Memory B cell (primary cell): Measurements from ENCODE around the gene MYOD1.
A peak's percentile ranks its signal among the peaks of the same experiment; 100 is the strongest.

ENCODE experiments used
- ATAC-seq: fragments of 150-1000 bp; cut with Tn5 transposase; 2 replicates; pipeline ENCODE4 v1.10.0; 2021; ENCODE audit warnings: low read depth, mild to moderate bottlenecking, moderate library complexity
- DNase-seq, 2 donors: peaks; one replicate each; pipeline ENCODE4 v3.0.0; 2022; ENCODE audit warnings: low spot score in 2 of 2
- H3K27ac Mint-ChIP-seq: one replicate; pipeline ENCODE4 v1.8.0; 2022; ENCODE audit warnings: mild to moderate bottlenecking, moderate library complexity, mixed read lengths
- H3K27me3 Mint-ChIP-seq: one replicate; pipeline ENCODE4 v1.8.0; 2022; ENCODE audit warnings: mixed read lengths
- H3K36me3 Mint-ChIP-seq: one replicate; pipeline ENCODE4 v1.8.0; 2022; ENCODE audit warnings: mild to moderate bottlenecking, mixed read lengths
- H3K4me1 Mint-ChIP-seq: one replicate; pipeline ENCODE4 v1.8.0; 2022; ENCODE audit warnings: mixed read lengths
- H3K4me3 Mint-ChIP-seq: one replicate; pipeline ENCODE4 v1.8.0; 2022; ENCODE audit warnings: mild to moderate bottlenecking, moderate library complexity, mixed read lengths
- H3K9me3 Mint-ChIP-seq: one replicate; pipeline ENCODE4 v1.8.0; 2022; ENCODE audit warnings: mixed read lengths

The MYOD1 gene

DNA sequence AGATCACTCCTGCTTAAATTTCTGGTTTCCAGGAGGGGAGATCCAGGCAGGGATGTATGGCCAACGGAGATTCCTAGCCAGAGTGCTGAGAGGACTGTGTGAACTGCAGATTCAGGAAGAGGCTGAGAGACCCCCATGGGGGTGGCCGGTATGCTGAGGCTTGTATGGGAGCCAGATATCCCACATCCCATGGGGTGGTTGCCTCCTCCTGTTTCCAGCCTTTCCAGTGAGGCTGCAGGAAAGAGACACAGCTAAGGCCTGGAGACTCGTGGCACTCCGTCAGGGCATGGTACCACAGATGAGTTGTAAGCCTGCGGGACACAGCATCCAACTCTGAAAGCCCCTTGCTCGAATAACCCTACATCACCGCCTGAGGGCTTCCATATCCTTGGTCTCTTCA, 1.4 kb upstream of the MYOD1 start:
- no peak overlapping the region for H3K27ac Mint-ChIP-seq
- H3K9me3 Mint-ChIP-seq = no peaks in the 10 kb centered on the region
- ATAC-seq = no peak
- no peak for DNase-seq
- H3K36me3 Mint-ChIP-seq = no peaks in the 10 kb centered on the region
- no peaks in the 10 kb centered on the region for H3K4me1 Mint-ChIP-seq
- no peak overlapping the region for H3K4me3 Mint-ChIP-seq
- H3K27me3 Mint-ChIP-seq = peaks cover 11% of the 10 kb centered on the region

DNA sequence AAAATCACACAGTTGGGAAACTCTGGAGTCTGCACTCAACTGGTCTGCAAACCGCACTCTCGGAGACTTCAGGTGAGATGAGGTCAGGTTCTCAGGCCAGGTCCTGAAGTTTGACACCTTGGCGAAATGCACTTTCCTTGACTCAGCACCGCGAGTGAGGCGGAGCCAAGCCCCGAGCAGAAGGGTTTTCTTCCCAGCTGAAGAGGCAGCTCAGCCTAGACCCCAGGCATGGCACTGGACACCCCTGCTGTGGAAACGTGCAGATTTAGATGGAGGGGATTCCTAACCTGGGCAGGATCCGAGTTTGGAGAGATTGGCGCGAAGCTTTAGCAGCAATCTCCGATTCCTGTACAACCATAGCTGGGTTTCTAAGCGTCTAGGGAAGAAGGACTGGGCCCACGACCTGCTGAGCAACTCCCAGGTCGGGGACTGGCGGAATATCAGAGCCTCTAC, 835 bp upstream of the MYOD1 start:
- no peak overlapping the region for H3K4me3 Mint-ChIP-seq
- no peak for ATAC-seq
- H3K27ac Mint-ChIP-seq = no peak overlapping the region
- no peak for DNase-seq
- no peaks in the 10 kb centered on the region for H3K36me3 Mint-ChIP-seq
- peaks cover 12% of the 10 kb centered on the region for H3K27me3 Mint-ChIP-seq
- no peaks in the 10 kb centered on the region for H3K4me1 Mint-ChIP-seq
- no peaks in the 10 kb centered on the region for H3K9me3 Mint-ChIP-seq

DNA sequence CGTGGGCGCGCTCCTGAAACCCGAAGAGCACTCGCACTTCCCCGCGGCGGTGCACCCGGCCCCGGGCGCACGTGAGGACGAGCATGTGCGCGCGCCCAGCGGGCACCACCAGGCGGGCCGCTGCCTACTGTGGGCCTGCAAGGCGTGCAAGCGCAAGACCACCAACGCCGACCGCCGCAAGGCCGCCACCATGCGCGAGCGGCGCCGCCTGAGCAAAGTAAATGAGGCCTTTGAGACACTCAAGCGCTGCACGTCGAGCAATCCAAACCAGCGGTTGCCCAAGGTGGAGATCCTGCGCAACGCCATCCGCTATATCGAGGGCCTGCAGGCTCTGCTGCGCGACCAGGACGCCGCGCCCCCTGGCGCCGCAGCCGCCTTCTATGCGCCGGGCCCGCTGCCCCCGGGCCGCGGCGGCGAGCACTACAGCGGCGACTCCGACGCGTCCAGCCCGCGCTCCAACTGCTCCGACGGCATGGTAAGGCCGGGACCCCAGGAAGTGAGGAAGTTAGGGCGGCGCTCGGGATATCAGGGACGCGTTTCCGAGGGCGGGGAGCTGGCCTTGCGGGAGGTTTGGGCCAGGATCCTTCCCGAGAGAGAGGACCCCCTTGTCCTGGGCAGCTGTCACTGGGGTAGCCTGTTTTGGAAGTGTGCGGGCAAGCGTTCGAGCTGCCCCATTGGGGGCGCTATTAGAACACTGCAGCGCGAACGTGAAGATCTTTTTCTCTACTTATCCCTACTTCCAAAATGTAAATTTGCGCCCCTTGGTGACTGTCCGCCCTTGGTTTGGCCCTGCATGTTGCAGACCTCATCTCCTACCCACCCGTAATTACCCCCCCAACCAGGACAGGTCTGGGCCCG, 796 bp downstream of the MYOD1 start:
- H3K27me3 Mint-ChIP-seq = peaks cover 16% of the 10 kb centered on the region
- no peak for DNase-seq
- no peak for ATAC-seq
- H3K27ac Mint-ChIP-seq = no peak overlapping the region
- no peaks in the 10 kb centered on the region for H3K4me1 Mint-ChIP-seq
- no peaks in the 10 kb centered on the region for H3K36me3 Mint-ChIP-seq
- no peak overlapping the region for H3K4me3 Mint-ChIP-seq
- H3K9me3 Mint-ChIP-seq = no peaks in the 10 kb centered on the region

GRCh38 chr11:17720796-17721171, 1.4 kb downstream of the MYOD1 start:
- Mint-ChIP-seq H3K36me3 (no peaks in the 10 kb centered on the region), H3K27me3 (peaks cover 18% of the 10 kb centered on the region), H3K27ac (no peak overlapping the region), H3K4me1 (no peaks in the 10 kb centered on the region), H3K9me3 (no peaks in the 10 kb centered on the region), H3K4me3 (no peak overlapping the region)
- no peak for ATAC-seq
- DNase-seq = no peak

DNA sequence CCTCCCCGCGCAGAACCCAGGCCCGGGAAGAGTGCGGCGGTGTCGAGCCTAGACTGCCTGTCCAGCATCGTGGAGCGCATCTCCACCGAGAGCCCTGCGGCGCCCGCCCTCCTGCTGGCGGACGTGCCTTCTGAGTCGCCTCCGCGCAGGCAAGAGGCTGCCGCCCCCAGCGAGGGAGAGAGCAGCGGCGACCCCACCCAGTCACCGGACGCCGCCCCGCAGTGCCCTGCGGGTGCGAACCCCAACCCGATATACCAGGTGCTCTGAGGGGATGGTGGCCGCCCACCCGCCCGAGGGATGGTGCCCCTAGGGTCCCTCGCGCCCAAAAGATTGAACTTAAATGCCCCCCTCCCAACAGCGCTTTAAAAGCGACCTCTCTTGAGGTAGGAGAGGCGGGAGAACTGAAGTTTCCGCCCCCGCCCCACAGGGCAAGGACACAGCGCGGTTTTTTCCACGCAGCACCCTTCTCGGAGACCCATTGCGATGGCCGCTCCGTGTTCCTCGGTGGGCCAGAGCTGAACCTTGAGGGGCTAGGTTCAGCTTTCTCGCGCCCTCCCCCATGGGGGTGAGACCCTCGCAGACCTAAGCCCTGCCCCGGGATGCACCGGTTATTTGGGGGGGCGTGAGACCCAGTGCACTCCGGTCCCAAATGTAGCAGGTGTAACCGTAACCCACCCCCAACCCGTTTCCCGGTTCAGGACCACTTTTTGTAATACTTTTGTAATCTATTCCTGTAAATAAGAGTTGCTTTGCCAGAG, 2.0 kb downstream of the MYOD1 start:
- Mint-ChIP-seq H3K36me3 (no peaks in the 10 kb centered on the region), H3K27ac (no peak overlapping the region), H3K9me3 (no peaks in the 10 kb centered on the region), H3K27me3 (peaks cover 18% of the 10 kb centered on the region), H3K4me3 (no peak overlapping the region), H3K4me1 (no peaks in the 10 kb centered on the region)
- ATAC-seq (no peak), DNase-seq (no peak)

DNA sequence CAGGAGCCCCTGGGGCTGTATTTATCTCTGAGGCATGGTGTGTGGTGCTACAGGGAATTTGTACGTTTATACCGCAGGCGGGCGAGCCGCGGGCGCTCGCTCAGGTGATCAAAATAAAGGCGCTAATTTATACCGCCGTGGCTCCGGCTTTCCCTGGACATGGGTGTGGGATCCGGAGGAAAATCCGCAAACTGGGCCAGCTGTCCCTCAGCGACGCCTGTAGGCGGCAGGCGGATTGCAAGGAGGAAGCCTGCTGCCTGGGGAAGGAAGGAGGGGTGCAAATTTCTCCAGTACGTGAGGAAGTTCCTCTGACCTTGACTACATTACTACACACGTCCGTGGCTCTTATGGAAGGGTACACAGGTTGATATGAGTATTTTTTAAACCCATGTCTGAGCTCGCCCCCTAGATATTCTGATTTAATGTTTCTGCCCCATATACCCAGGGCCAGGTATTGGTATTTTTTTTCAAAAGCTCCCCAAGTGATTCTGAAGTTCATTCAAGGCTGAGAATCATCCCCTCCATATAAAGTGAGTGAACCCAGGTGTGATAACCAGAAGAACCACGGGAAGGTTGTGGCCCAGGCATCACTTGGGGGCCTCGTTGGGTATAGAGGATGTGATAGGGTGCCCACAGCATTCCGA, 2.8 kb downstream of the MYOD1 start:
- no peaks in the 10 kb centered on the region for H3K4me1 Mint-ChIP-seq
- H3K36me3 Mint-ChIP-seq = no peaks in the 10 kb centered on the region
- peaks cover 18% of the 10 kb centered on the region for H3K27me3 Mint-ChIP-seq
- no peaks in the 10 kb centered on the region for H3K9me3 Mint-ChIP-seq
- H3K4me3 Mint-ChIP-seq = no peak overlapping the region
- DNase-seq = no peak
- no peak for ATAC-seq
- no peak overlapping the region for H3K27ac Mint-ChIP-seq

GRCh38 chr11:17724020-17724908, 4.9 kb downstream of the MYOD1 start:
- Mint-ChIP-seq H3K27ac (no peak overlapping the region), H3K9me3 (no peaks in the 10 kb centered on the region), H3K4me3 (no peak overlapping the region), H3K36me3 (no peaks in the 10 kb centered on the region), H3K4me1 (no peaks in the 10 kb centered on the region), H3K27me3 (peaks cover 19% of the 10 kb centered on the region)
- ATAC-seq (no peak), DNase-seq (no peak)

DNA sequence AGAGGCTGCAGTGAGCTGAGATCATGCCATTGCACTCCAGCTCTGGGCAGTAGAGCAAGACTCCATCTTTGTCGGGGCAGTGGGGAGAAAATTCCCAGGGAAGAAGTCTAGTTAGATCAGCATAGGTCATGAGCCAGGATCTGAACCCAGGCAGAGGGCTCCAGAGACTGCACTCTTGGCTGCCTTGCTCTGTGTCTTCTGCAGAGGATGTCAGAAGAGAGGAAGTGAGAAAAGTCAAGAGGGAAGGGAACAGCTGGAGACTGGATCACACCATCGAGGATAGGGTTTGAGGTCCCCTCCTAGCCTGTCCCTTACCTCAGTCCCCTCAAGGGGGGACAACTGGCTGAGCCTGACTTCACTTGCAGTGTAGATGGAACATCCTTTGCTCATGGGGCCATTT, 5.8 kb downstream of the MYOD1 start:
- no peak for ATAC-seq
- H3K4me1 Mint-ChIP-seq = no peaks in the 10 kb centered on the region
- peaks cover 21% of the 10 kb centered on the region for H3K27me3 Mint-ChIP-seq
- H3K27ac Mint-ChIP-seq = no peak overlapping the region
- no peaks in the 10 kb centered on the region for H3K9me3 Mint-ChIP-seq
- no peaks in the 10 kb centered on the region for H3K36me3 Mint-ChIP-seq
- DNase-seq = no peak
- H3K4me3 Mint-ChIP-seq = no peak overlapping the region

- ATAC-seq (no peak), DNase-seq (no peak)
- no peak overlapping the region for H3K27ac Mint-ChIP-seq
- H3K9me3 Mint-ChIP-seq = no peaks in the 10 kb centered on the region
- peaks cover 4% of the 10 kb centered on the region for H3K4me1 Mint-ChIP-seq
- H3K4me3 Mint-ChIP-seq = no peak overlapping the region
- H3K36me3 Mint-ChIP-seq = no peaks in the 10 kb centered on the region
- H3K27me3 Mint-ChIP-seq = peaks cover 24% of the 10 kb centered on the region
These were observed 10.8 kb downstream of the MYOD1 start for GRCh38 chr11:17730137-17730536.

DNA sequence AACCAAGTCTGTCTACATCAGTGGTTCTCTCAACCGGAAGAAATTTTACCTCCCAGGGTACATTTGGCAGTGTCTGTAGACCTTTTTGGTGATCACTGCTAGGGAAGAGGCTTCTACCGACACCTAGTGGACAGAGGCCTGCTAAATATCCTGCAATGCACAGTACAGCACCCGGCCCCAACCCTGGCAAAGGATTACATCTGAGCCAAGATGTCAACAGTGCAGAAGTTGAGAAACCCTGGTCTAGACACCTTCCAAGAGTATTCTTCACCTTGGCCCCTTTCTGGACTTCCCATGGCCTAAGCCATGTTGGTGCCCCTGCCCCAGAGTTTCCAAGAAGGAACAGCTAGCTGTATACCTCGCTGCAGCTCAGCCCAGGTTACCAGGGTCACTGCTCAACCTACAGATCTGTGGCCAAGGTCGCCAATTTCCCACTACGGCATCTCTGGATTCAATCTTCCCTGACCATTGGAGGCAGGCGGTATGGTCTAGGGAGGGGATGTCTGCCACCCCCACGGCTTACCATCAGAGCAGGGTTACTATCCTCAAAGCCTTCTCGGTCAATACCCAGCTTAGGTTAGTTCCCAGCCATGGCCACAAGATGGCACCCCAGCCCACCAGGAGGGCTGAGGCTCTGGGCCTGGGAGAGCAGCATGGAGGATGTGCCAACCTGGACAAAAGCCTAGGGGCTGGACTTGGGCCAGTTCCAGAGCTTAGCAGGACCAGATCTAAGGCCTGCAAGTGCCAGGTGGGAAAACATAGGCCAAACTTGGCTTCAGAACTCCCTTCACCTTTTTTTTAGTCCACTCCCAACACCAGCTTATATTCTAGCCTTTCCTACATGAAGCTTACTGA, 11.5 kb downstream of the MYOD1 start:
- no peaks in the 10 kb centered on the region for H3K9me3 Mint-ChIP-seq
- no peaks in the 10 kb centered on the region for H3K36me3 Mint-ChIP-seq
- ATAC-seq (peak; percentile 70), DNase-seq (peak; percentile 41 to 55)
- H3K27ac Mint-ChIP-seq = no peak overlapping the region
- H3K4me1 Mint-ChIP-seq = peaks cover 4% of the 10 kb centered on the region
- peaks cover 22% of the 10 kb centered on the region for H3K27me3 Mint-ChIP-seq
- no peak overlapping the region for H3K4me3 Mint-ChIP-seq

- Mint-ChIP-seq H3K36me3 (no peaks in the 10 kb centered on the region), H3K9me3 (peaks cover 1% of the 10 kb centered on the region), H3K27ac (no peak overlapping the region), H3K4me1 (peaks cover 4% of the 10 kb centered on the region), H3K27me3 (peaks cover 28% of the 10 kb centered on the region), H3K4me3 (no peak overlapping the region)
- ATAC-seq (no peak), DNase-seq (no peak)
These were observed 13.9 kb downstream of the MYOD1 start for GRCh38 chr11:17733261-17733660.

GRCh38 chr11:17734418-17734911, 15.1 kb downstream of the MYOD1 start, which contains the start of gene KCNC1:
Gene KCNC1, plus strand, starts transcription at chr11:17734781. Its CDS starts 1,222 bp downstream, at chr11:17736003.
- ATAC-seq (no peak), DNase-seq (no peak)
- Mint-ChIP-seq H3K4me3 (peak within 1 kb of the TSS; percentile 52), H3K27ac (no peak within 1 kb of the TSS), H3K9me3 (peaks cover 1% of the 10 kb centered on the region), H3K4me1 (peaks cover 4% of the 10 kb centered on the region), H3K36me3 (no peaks in the 10 kb centered on the region), H3K27me3 (peaks cover 25% of the 10 kb centered on the region)
